ENCODE data around the gene CHRM2. TPM values are rescaled to one million over a fixed set of nuclear protein-coding genes. Genes with fewer than 3 reads are reported as not detected.
"Not testable (repeated sequence)": the region's sequence is repeated elsewhere in the genome, so short reads cannot be mapped to it uniquely, and the experiment has no call there.

CHRM2 gene
- not detected for total RNA-seq
- long read RNA-seq, donor 1: 0 reads
- long read RNA-seq, donor 2: 0 reads

DNA sequence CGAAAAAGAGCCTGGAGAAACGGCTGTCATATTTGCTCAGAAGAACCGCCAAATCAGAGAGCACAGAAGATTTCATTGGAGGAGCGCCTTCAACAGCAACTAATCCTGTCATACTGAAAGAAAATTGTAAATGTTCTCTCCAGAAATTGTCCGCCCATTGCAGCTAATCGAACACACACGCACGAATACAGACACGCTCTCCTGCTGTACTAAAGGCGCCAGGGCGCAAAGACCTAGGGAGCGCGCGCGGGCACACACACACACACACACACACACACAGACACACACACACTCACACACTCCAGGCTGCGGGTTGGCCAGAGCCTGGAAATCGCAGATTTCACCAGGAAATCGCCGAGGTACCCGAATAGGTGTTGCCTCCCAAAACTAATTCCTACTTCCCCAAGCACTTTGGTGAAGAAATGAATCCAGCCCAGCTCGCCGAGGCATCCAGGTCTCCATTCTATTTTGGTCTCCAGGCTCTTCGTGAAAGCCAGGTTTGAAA, at the start of gene CHRM2:
Gene CHRM2, plus strand, starts transcription at position 157 of the 505 bp plus-strand sequence. CDS start 146,214 bp downstream, outside the sequence.
- intact Hi-C loops (cut with DNase I): no loop called here
- DNase-seq (ENCODE audit: low spot score): no peak

DNA sequence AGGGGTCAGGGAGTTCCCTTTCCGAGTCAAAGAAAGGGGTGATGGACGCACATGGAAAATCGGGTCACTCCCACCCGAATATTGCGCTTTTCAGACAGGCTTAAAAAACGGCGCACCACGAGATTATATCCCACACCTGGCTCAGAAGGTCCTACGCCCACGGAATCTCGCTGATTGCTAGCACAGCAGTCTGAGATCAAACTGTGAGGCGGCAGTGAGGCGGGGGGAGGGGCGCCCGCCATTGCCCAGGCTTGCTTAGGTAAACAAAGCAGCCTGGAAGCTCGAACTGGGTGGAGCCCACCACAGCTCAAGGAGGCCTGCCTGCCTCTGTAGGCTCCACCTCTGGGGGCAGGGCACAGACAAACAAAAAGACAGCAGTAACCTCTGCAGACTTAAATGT, 37.1 kb upstream of the CHRM2 start:
- intact Hi-C loops (cut with DNase I); DNase-seq (ENCODE audit: low spot score): not testable (repeated sequence)

DNA sequence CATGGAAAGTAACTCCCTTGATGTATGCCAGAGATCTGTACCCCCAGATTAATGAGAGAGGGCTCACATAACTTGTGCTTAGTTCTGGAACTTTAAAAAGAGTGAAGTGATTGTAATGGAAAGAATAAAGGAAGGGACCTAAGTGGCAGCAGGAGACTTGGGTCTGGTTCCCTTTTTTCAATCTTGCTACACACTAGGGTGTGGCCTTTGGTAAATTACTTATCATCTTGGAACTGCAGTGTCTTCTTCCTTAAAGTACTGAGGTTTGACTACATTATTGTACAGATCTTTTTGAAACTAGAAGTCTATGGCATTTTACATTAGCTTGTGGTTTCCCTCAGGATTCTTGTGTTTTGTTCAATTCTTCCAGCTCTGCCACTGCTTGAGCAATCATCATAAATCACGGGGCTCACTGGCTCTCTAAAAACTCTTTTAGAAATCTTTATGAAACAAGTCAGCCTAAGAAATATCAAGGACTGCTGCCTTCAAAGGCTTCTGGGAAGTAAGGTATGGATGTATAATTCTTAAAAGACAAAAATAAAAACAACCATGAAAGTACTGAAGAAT, 22.5 kb upstream of the CHRM2 start:
- intact Hi-C loops (cut with DNase I): no loop called here
- no peak for DNase-seq (ENCODE audit: low spot score)

DNA sequence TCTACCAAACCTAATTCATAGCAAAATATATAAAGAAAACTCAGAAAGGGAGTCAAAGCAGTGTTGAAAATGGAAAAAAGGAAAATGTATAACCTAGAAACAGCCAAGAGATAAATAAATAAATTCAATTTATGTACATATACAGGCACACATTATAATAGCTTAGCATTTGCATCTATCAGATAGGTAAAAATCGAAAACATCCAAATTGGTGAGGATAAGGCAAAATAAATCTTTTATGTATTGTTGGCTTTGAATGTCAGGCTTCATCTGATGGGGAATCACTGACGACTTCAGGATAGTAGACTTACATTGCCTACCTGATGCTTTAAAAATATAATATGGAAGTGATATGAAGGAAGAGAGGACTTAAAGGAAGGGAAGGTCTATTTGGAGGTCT, 20.6 kb upstream of the CHRM2 start:
- no peak for DNase-seq (ENCODE audit: low spot score)
- intact Hi-C loops (cut with DNase I): no loop called here

DNA sequence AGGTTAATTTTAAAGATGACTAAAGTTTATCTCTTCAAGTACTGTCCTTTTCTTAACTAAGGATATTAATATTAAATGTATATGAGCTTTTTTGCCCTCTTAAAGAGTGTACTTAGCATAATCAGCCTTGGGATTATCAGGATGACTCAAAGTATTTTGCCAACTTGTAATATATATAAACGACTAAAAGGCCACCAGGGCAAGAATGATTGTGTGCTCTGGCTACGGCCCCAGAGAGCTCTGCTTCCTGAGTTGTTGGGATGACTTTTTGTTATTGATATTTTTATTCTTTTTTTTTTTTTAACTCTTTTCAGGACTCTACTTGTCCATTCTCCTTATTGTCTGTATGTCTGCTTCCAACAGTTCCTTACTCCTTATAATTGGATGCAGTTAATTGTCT, 14.8 kb upstream of the CHRM2 start:
- intact Hi-C loops (cut with DNase I): no loop called here
- no peak for DNase-seq (ENCODE audit: low spot score)

DNA sequence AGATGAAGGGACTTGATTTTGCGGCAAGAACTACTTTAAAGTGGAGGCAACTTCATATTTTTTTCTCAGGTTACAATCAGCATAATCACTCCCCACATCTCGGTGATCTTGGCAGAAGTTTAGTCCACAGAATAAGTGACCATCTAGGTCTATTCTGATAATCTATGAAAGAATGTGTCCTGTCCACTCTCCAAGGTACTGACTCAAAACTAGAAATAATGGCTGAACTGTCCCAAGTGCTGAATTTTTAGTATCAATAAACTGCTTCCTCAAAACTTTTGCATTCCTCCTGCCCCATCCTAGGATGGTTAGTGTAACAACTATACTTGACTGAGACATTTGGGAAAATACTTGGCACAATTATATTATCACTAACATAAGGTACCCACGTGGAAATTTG, 10.9 kb upstream of the CHRM2 start:
- intact Hi-C loops (cut with DNase I): no loop called here
- no peak for DNase-seq (ENCODE audit: low spot score)

DNA sequence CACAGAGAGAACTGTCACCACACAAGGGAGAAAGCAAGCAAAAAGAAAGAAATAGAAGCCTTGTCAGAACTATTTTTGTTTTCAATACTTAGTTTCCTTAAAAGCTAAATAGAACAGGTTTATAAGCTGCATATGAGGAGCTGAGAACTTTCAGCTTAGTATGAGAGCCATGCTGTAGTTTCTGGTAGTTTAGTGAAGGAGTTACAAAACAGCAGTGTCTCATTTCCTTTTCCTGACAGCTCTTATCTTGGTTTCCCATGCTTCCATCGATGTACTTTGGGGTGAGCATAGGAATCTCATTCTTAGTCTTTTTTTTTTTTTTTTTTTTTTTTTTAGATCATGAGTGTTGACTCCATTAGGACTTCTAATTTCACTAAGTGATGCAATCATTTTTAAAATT, 8.6 kb upstream of the CHRM2 start:
- no peak for DNase-seq (ENCODE audit: low spot score)
- intact Hi-C loops (cut with DNase I): no loop called here

DNA sequence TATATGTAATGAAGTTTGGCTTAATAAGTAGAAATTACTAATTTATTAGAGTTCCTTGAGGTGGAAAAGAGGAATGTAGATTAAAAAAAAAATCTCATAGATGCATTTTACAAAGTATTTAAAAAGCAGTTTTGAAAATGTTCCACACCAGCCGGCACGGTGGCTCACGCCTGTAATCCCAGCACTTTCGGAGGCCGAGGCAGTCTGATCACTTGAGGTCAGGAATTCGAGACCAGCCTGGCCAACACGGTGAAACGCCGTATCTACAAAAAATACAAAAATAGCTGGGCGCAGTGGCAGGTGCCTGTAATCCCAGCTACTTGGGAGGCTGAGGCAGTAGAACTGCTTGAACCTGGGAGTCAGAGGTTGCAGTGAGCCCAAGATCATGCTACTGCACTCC, 3.2 kb upstream of the CHRM2 start:
- no peak for DNase-seq (ENCODE audit: low spot score)
- intact Hi-C loops (cut with DNase I): no loop called here

DNA sequence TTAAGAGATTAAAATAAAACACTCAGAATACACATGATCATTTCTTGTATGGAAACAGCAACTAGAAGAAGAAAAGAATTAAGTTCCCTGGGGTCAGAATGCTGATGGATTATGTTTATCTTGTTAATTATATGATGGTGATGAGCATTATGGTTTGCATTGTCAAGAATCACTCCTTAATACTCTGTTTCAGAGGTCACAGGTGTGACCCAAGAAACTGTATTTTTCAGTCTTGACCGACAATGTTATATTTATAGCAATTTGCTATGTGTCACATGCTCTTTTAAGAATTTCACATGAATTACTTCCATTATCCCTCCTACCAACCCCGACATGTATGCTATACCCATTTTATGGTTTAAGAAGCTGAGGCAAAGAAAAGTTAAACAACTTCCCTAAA, 2.7 kb upstream of the CHRM2 start:
- intact Hi-C loops (cut with DNase I): no loop called here
- DNase-seq (ENCODE audit: low spot score): no peak

DNA sequence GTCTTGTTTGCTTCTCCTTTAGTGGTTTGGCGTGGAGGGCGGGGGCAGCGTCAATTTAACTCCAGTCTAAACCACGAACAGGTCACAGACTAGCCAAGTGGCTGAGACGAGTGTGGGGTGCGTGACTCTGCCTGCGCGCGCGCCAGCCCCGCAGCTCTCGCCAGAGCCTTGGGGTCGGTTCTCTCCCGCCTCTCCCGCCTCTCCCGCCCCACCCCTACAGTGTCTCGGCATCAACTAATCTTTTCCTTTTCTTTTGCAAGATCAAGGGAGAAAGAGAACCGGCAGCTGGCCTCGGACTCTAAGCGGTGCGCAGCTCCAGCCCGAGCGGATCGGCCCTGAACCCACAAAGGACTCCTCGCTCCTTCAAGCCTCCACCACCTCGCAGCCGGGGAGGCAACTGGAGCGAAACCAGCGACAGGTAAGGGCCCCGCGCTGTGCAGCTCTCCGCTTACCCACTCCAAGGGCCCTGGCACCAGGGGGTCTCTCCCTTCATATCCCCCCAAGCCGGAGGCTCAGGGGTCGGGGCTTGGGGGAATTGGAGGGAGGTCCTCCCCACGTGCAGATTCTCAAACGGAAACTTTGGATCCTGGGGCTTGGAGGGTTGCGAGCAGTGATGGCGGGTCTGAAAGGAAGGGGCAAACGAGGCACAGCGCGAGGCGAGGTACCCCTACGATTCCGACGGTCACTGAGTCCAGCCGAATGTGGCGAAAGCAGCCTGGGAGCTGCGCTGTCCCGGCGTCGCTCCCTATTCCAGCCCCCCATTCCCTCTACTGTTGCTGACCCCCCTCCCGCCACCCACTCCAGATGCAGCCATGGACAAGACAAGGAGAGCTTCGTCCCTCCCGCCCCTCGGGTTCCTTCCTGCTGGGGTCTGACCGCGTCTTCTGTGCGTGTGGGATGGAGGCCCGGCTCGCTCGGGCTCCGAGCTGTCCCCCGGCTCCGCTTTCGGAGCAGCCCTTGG, 829 bp downstream of the CHRM2 start:
- DNase-seq (ENCODE audit: low spot score): peak; percentile 79
- intact Hi-C loops (cut with DNase I): no loop called here

DNA sequence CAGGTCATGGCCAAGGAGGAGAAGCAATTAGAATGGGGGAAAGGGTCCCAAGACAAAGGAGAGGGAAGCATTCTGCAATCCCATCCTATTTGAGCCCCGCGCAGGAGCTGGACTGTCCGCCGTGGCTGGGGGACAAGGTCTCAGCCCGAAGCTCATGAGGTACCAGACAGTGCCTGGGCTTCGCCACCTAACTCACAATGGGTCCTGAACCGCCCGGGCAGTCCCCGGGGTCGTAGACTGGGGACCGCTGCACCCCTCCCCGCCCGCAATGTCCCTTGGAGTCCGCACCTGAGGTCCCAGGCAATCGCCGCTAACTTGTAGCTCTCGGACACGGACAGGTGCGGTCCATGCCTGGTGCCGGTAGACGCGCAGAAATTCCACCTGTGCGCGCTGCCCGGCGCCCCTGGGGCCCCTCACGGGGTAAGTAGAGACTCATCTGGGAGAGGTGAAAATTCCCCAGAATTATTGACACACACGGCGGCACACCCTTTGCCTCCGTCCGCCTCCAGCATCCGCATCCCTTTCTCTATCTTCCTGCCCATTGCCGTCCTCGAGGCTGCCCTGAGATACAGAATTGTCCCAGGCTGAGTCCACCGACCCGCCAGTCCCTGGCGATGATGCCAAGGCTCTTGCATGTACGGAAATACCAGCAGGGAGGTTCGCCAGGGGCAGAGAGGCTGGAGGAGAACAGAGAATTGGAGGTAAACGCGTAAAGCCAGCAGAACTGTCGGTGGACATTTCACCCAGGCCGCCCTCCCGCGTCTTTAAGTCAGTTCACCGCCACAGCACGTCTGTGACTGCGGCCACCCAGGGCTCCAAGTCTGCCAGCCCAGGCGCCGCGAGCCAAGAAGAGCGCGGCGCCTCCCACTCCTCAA, 1.8 kb downstream of the CHRM2 start:
- no peak for DNase-seq (ENCODE audit: low spot score)
- intact Hi-C loops (cut with DNase I): no loop called here

DNA sequence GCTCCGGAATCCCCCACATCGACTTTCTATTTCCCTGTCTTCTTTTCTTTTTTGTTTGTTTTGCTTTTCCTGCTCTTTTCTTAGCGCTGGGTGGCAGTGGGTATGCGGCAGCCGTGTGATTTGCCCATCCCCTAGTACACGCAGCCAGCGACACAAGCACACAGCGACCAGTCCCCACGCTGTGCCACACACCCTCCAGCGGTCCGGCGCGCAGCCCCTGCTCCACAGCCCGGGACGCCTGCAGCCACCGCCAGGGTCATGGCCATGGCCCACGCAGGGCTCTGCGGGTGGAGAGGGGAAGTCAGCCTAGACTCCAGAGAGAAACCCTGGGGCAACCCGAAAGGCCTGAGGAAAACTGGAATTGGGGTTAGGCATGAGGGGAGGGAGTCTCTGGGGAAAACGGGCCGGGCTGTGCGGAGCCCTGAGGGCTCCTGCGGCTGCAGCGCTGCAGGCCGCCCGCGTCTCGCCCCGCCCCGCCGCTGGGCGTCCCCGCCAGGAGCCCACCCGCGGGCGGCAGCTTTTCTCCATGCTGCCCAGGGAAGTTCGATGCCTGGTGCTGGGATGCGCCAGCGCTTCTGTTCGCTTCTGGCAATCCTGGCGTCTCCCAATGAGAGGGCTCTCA, 2.5 kb downstream of the CHRM2 start:
- no peak for DNase-seq (ENCODE audit: low spot score)
- intact Hi-C loops (cut with DNase I): no loop called here

DNA sequence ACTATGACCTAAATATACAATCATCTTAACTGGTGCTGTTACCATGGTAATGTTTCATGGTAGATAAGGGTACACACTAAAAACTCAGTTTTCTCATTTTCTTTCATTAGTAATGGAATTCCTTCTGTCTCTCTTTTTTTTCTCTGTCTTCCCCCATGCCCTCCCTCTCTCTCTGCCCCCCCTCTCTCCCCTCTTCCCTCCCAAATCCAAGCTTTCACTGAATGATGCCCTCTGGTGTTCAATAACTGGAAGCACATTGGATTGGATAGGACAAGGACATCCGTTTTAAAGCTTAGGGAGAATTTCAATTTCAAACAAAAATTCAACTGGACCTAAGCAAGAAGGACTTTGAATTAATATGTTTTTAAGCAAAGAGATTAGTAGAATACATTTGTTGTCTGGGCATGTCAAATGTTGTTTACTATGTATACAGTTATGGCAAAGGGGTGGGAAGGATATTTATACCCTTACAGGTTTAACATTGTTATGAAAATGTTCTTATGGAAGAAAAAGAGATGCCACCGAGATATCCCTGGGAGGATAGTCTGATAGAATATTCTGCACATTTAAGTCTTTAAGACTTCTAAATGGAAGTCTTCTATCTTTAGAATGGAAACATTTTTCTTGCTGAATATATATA, 6.1 kb downstream of the CHRM2 start:
- intact Hi-C loops (cut with DNase I): no loop called here
- DNase-seq (ENCODE audit: low spot score): no peak

DNA sequence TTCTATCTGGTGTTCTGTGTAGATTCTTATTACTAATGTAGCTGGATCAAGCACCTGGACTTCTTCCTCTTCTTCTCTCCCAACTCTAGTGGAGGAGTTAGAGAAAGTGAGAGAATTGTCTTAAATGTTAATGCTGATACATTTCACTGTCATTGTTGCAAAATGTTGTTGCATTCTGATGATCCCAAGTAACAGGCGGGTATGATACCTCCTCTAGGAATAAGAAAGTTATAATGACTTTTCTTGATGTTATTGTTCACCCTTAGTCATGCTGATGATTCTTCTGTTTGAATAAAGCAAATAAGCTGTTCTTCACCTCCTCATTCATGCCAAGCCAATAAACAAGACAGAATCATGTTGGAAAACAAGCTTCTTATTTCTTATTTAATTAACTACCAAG, 9.1 kb downstream of the CHRM2 start:
- intact Hi-C loops (cut with DNase I): no loop called here
- no peak for DNase-seq (ENCODE audit: low spot score)

DNA sequence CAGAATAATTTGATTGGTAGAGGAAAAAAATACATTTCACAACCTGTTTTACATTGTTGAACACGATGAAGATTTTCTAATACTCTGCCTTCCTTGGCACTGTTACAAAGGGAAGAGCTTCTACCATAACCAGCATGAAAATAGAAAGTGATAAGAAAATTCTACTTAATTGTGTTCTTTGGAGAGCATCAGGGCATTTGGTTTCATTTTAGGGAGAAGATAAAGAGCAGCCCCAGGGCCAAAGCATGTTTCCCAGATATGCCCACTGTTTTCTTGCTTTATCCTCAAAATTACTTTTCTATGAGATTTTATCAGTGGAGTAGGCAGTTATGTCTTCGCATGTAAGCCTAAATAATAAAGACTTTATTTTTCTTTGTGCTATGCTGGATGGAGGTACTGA, 9.5 kb downstream of the CHRM2 start:
- DNase-seq (ENCODE audit: low spot score): no peak
- intact Hi-C loops (cut with DNase I): no loop called here

DNA sequence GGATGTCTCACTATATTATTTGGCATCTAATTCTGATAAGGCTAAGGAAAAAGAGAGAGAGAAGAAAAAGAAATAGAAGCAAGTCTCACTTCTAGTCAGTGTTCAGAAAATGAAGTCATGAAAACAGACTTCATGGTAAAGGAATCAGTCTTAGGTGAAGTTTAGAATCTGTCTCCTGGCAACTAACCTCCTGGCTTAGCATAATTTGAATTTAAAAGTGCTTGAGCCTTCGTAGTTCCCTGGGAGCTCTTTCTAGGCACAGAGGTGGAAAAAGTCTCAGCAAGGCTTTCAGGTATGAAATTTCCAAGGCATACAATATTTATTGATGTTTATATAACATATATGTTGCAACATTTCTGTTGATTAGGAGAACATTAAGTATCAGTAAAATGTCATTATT, 10.4 kb downstream of the CHRM2 start:
- no peak for DNase-seq (ENCODE audit: low spot score)
- intact Hi-C loops (cut with DNase I): no loop called here

DNA sequence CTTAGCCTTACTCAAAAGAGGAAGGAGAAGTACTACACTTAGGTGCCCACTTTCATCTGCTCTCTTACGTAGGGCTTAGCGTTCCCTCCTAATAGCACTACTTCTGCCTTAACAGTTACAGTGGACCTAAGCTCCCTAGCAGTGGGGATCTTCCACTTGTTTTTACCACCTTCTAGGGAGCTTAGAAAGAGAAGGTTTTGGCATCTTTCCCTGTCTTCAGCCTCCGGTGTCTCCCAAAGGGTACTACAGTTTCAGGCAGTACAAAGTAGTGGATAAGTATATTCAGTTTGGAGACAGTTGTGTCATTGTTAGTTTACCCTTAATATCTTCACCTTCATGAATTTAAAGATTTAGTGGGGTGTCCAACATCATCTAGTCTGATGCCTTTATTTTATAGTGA, 14.6 kb downstream of the CHRM2 start:
- DNase-seq (ENCODE audit: low spot score): no peak
- intact Hi-C loops (cut with DNase I): no loop called here

DNA sequence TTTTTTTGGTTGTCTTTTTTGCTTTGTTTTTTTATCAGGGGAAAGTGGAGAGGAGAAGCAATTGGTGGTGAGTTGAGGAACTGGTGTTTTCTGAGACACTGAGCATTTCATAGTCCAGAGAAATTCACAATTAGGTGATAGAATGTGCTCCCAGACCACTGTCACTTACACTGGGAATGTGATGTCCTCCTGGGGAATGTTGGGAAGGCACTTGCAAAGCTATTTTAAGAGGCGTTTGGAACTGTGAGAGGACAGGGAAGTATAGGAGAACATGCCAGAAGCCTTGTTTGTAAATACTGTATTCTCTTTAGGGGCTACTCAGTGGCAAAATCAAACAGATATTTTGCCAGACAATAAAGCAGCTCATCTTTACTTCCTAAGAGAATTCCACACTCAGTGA, 16.0 kb downstream of the CHRM2 start:
- no peak for DNase-seq (ENCODE audit: low spot score)
- intact Hi-C loops (cut with DNase I): no loop called here

DNA sequence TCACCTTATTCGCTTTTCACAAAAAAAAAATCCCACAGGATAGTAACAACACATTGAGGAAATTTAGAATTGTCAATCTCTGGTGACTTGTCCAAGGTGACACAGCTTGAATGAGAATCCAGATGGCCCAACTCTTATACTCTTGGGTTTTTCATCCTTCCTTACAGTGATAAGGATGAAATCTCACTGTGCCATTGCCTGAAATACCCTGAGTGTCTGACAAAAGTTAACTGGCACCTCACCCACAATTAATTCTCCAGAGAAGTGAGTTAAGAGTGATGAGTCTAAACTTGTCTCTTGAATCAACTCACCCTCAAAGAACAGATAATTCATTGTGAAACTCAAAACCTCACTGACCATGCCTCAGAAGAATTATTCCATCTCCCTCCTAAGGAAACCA, 18.9 kb downstream of the CHRM2 start:
- intact Hi-C loops (cut with DNase I): no loop called here

More for the DNA sequence above, 18.9 kb downstream of the CHRM2 start:
- no peak for DNase-seq (ENCODE audit: low spot score)
